ENCODE data around the gene CLASRP.

- TF ChIP-seq EZH2 (IDR thresholded peaks at IDR 0.05; ENCODE audit: insufficient read depth, poor library complexity, severe bottlenecking) (no peak), EZH2phosphoT487 (IDR thresholded peaks at IDR 0.05; ENCODE audit: insufficient read depth, low read depth) (no peak)
These were observed 54.2 kb downstream of the CLASRP start, which contains the start of gene PPP1R37 for GRCh38 chr19:45092747-45093678.
